Measurements from ENCODE around the gene TMEM114. TPM values are rescaled to one million over a fixed set of nuclear protein-coding genes. Genes with fewer than 3 reads are reported as not detected.

The TMEM114 gene
- total RNA-seq, 2 donors from 2014 or later = not detected

DNA sequence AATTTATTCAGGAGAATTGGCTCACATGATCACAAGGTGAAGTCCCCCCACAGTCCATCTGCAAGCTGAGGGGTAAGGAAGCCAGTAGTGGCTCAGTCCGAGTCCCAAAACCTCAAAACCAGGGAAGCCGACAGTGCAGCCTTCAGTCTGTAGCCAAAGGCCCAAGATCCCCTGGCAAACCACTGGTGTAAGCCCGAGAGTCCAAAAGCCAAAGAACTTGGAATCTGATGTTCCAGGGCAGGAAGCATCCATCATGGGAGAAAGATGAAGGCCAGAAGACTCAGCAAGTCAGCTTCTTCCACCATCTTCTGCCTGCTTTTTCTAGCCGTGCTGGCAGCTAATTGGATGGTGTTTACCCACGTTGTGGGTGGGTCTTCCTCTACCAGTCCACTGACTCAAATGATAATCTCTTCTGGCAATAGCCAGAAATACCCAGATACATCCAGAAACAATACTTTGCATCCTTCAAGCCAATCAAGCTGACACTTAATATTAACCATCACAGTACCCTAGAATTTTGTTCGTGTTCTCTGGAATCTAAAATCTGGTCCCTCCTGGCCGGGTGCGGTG is 40.4 kb downstream of the TMEM114 start:
- Histone ChIP-seq H3K27me3 (no peaks in the 10 kb centered on the region), H3K4me3 (no peak overlapping the region)
- TF ChIP-seq, protein P1, sequence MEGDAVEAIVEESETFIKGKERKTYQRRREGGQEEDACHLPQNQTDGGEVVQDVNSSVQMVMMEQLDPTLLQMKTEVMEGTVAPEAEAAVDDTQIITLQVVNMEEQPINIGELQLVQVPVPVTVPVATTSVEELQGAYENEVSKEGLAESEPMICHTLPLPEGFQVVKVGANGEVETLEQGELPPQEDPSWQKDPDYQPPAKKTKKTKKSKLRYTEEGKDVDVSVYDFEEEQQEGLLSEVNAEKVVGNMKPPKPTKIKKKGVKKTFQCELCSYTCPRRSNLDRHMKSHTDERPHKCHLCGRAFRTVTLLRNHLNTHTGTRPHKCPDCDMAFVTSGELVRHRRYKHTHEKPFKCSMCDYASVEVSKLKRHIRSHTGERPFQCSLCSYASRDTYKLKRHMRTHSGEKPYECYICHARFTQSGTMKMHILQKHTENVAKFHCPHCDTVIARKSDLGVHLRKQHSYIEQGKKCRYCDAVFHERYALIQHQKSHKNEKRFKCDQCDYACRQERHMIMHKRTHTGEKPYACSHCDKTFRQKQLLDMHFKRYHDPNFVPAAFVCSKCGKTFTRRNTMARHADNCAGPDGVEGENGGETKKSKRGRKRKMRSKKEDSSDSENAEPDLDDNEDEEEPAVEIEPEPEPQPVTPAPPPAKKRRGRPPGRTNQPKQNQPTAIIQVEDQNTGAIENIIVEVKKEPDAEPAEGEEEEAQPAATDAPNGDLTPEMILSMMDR (IDR thresholded peaks at IDR 0.05) = no peak

GRCh38 chr16:8548166-8548565 is 42.1 kb downstream of the TMEM114 start:
- Histone ChIP-seq H3K4me1 (no peaks in the 10 kb centered on the region), H3K9me3 (no peaks in the 10 kb centered on the region), H3K4me3 (no peak overlapping the region), H3K27me3 (no peaks in the 10 kb centered on the region), H3K36me3 (no peaks in the 10 kb centered on the region), H3K27ac (no peak overlapping the region)
- TF ChIP-seq, protein P1 (IDR thresholded peaks at IDR 0.05) = no peak
- no peak for DNase-seq (ENCODE audit: low spot score)

More for the DNA sequence above, 40.4 kb downstream of the TMEM114 start:
- Histone ChIP-seq H3K9me3 (no peaks in the 10 kb centered on the region), H3K36me3 (no peaks in the 10 kb centered on the region), H3K27ac (no peak overlapping the region), H3K4me1 (no peaks in the 10 kb centered on the region)
- no peak for DNase-seq (ENCODE audit: low spot score)

DNA sequence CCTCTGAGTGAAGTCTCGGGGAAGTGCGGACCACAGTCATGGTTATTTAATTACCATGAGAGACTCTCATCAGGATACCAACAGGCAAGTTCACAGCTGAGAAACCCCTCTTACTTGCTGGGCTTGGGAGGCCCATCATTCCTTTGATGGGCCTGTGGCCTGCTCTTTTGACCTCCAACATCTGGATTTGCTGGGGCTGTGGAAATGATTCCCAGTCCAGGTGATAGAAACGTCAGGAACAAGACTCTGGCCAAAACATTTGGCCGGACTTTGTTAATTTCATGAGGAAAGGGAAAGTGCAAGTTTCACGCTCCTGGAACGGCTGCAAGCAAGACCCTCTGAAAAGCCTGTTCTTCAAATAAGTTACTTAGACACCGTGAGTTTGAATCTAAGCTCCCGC is 42.5 kb downstream of the TMEM114 start:
- Histone ChIP-seq H3K27me3 (no peaks in the 10 kb centered on the region), H3K36me3 (no peaks in the 10 kb centered on the region), H3K4me3 (no peak overlapping the region), H3K4me1 (no peaks in the 10 kb centered on the region), H3K9me3 (no peaks in the 10 kb centered on the region), H3K27ac (no peak overlapping the region)
- DNase-seq (ENCODE audit: low spot score) = no peak
- TF ChIP-seq, protein P1 (IDR thresholded peaks at IDR 0.05) = no peak

GRCh38 chr16:8544406-8544805 is 45.9 kb downstream of the TMEM114 start:
- DNase-seq (ENCODE audit: low spot score) = no peak
- Histone ChIP-seq H3K27ac (no peak overlapping the region), H3K4me3 (no peak overlapping the region), H3K9me3 (no peaks in the 10 kb centered on the region), H3K4me1 (no peaks in the 10 kb centered on the region), H3K27me3 (no peaks in the 10 kb centered on the region), H3K36me3 (no peaks in the 10 kb centered on the region)
- TF ChIP-seq, protein P1 (IDR thresholded peaks at IDR 0.05) = no peak

- no peaks in the 10 kb centered on the region for H3K27me3 ChIP-seq
- no peak overlapping the region for H3K27ac ChIP-seq
- DNase-seq (ENCODE audit: low spot score) = no peak
- TF ChIP-seq, protein P1 (IDR thresholded peaks at IDR 0.05) = no peak
- no peak overlapping the region for H3K4me3 ChIP-seq
- H3K4me1 ChIP-seq = no peaks in the 10 kb centered on the region
- no peaks in the 10 kb centered on the region for H3K36me3 ChIP-seq
- no peaks in the 10 kb centered on the region for H3K9me3 ChIP-seq
These were observed 47.1 kb downstream of the TMEM114 start for GRCh38 chr16:8543258-8543657.

DNA sequence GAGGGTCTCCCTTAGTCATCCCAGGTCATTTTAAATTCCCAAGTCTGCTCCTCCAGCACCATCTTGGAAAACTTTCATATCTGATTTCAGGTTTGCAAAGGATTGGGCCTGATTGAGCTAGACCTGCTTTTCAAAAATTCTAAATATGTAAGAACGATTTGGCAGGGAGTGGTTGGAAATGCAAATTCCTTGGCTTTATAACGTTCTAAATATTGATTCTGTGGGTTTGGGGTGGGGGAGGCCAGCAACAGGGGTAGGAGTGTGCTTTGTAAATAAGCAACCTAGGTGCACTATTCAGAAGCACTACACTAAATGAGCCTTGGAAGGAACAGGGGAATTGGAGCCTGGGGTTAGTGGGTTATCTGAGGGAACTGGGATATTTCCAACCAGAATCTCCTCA is 47.9 kb downstream of the TMEM114 start:
- TF ChIP-seq, protein P1 (IDR thresholded peaks at IDR 0.05) = no peak
- H3K27me3 ChIP-seq = no peaks in the 10 kb centered on the region

More for the DNA sequence above, 47.9 kb downstream of the TMEM114 start:
- Histone ChIP-seq H3K4me3 (no peak overlapping the region), H3K27ac (no peak overlapping the region), H3K9me3 (no peaks in the 10 kb centered on the region), H3K36me3 (no peaks in the 10 kb centered on the region), H3K4me1 (no peaks in the 10 kb centered on the region)
- no peak for DNase-seq (ENCODE audit: low spot score)
